GM18519 (cell line): ENCODE results near the gene DDB1.

Experiments used
- ATAC-seq: cut with Tn5 transposase; IDR thresholded peaks from one replicate; pipeline ENCODE4 v1.9.1; 2021; ENCODE audit warnings: mild to moderate bottlenecking, moderate library complexity; ENCODE audit not compliant: unreplicated experiment, low FRiP score

Gene DDB1

DNA sequence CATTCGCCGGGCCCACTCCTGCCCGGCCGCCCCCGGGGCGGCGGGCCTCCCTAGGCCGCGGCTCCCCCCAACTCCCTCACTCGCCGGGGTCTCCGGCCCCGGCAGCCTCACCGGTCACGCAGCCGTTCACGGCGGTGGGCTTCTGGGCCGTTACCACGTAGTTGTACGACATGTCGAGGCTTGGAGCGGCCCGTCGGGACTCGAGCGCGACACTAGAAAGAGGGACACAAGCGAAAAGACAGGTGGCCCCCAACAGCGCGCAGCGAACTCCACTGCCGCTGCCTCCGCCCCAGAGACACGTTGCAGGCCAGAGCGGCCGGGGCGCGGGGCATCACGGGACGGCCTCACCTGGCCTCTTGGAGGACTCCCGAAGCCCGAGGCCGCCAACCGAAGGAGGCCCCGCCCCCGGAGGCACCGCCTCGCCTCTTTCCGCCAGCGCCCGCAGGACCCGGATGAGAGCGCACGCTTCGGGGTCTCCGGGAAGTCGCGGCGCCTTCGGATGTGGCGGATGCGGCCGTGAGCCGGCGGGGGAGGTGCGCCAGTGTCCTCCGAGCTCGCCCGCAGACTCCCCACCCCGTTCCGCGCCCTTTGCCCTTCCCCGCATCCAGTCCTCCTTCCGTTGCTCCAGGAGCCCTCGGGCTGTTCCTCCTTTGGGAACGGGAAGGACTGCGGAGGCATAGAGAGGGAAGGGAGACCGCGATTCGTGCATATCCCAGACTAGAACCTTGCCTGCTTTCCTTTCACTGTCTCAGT is at the start of gene DDB1, which contains the start of gene TKFC:
TSS of gene DDB1 (minus strand) at position 309 of the 753 bp plus-strand sequence. CDS start at position 172, 137 bp downstream.
TSS of gene TKFC (plus strand) at position 432 of the 753 bp plus-strand sequence. CDS start 1,501 bp downstream, outside the sequence.
- peak; percentile 65 for ATAC-seq

DNA sequence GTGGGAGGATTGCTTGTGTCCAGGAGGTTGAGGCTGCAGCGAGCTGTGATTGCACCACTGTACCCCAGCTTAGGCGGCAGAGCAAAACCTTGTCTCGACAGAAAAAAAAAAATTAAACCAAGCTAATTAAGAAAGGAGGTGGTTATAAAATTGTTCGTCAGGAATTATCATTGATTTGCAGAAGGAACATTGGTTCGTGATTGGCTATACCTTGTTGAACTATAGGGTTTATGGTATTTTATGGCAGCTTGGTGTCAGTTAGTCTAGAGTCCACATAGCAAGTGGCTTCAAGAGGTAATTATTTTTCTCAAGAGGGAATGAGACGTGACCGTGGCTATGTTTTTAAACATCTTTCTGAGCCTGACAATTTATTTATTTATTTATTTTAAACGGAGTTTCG is 48.0 kb upstream of the DDB1 start:
- ATAC-seq, result no peak

DNA sequence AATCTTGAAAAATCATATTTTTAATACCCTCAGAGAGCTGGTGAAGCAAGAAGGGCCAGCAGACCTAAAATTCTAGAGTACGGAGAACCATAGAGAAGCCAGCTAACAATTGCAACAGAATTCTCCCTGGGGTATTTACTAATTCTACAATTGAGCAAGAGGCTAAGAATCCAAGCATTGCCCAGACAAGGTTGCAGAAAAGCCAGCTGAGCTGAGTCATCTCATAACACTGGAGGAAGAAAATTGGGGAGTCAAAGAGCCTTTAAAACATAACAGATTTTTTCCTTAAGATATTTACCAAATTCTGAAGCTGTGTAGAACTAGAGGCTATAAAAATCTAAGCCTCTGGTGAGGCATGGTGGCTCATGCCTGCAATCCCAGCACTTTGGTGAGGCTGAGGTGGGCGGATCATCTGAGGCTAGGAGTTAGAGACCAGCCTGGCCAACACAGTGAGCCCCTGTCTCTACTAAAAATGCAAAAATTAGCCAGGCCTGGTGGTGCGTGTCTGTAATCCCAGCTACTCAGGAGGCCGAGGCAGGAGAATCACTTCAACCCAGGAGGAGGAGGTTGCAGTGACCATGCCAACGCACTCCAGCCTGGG is 45.9 kb upstream of the DDB1 start:
- no peak for ATAC-seq

DNA sequence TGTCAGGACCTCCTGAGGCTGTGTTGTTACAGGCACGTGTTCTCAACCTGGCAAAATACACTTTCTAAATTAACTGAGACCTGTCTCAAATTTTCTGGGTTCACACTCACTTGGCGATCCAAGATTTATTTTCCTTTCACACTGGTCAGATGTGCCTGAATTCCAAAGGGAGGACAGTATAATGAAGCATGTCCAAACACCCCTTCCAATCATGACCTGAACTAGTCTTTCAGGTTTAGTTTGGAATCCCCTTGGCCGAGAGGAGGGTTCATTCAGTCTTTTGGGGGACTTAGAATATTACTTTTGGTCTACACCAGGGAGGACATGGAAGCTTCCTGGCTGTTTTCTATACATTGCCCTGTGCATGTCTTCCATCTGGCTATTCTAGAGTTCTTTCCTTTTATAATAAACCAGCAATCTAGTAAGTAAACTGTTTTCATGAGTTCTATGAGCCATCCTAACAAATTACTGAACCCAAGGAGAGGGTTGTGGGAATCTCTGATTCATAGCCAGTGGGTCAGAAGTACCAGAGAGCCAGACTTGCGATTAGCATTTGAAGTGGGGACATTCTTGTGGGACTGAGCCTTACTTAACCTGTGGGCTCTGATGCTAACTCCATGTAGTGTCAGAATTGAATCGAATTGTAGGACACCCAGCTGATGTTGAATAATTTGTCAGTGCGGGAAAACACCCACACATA is 44.7 kb upstream of the DDB1 start:
- ATAC-seq, result no peak

DNA sequence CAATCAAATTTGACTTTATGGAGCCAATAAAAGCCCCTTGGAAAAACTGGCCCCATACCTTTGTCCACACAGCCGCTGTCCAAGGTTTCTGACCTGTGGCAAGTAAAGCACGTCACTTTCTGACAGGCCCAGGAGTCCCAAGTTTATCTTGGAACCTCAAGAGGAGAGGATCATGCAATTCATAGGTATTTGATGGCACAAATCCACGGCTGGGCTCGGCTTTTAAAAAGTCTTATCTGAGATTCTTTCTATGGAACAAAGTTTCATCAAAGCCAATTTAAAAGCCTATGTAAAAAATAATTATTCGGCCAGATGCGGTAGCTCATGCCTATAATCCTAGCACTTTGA is 42.8 kb upstream of the DDB1 start:
- no peak for ATAC-seq

DNA sequence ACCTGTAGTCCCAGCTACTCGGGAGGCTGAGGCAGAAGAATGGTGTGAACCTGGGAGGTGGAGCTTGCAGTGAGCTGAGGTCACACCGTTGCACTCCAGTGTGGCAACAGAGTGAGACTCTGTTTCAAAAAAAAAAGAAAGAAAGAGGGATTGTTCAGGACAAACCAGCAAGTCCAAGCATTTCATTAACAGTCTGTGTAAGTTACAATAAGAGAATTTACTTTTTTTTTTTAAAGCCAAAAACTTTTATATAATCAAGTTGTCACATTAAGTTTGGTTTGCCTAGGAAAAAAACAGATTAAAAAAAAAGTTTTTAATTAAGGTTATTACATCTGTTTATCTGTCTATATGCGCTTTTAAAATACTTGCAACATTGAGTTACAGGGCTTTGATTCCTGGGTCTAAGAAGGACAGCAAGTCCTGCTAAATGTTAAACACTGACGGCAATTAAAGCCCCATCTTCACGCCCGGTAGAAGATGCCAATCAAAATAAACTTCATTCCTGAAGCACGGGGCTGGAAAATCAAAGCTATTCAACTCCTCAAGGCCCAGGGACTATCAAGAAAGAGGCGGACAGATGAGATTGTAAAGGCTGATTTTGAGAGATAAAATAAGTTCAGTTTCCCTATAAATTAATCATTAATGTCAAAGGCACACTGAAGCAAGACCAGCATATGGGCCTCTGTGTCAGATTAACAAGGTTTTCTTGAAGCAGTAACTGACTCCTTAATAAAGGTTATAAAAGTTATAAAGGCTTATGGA is 39.9 kb upstream of the DDB1 start:
- ATAC-seq, result no peak

DNA sequence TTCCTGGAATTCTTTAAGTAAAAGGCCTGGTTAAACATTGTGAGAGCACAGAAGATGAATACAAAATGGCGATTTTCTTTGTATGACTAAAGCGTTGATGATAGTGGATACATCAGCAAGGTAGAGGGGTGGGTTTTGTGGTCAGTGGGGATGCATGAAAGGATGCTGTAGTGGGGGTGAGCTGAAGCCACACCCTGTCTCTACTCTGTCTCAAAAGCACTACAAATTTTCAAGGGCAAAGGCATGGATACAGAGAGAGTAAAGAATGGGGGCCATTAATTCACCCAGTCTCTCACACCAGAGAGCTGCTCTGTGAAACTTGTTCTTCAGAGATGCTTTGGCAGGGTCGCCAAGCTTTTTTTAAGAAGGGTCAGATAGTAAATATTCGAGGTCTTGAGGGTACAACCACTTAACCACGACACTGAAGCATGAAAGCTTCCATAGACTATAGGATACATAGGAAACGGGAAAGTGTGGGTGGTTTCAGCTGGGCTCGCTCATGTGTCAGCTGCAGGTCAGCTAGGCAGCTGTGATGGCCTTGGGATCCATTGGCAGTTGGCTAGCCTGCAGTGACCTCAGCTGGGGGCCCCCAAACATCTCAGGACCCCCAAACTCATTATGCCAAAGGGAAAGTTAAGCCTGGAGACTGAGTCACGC is 37.6 kb upstream of the DDB1 start:
- no peak for ATAC-seq

DNA sequence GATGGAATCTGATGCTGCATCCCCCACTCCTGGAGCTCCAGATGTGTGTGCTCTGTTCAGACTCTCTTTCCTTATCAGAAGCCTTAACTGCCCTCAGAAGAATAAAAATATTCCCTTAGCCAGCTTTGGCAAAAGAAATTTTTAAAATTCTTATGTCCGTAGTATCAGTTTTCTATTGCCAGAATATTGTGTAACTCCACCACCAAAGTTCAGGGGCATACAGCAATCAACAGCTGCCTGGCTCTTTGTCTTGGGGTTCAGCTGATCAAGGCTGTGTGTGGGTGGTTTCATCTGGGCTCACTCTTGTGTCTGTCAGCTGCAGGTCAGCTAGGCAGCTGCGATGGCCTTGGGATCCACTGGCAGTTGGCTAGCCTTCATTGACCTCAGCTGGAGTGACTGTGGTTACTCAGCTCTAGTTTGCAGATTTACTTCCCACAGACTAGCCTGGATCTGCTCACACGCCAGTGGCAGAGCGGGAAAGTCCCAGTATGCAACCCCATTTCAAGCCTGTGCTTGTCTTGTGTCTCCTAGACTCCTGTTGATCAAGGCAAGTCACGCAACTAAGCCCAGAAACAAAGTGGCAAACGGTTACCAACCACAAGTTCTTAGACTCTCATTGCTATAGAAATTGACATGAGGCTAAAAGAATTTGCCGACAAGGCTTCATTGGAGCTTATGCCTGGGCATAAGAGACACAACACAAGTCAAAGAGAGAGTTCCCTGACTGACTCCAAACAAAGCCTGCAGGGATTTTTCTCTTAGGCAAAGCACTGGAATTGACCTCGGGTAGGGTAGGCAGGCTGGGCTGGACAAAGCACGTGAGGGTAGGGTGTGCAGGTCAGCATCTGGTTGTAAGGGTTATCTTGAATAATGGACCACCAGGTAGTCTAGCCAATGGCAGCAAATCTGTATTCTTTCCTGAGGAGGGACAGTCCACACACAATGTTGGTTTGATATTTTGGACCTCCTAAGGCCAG is 36.8 kb upstream of the DDB1 start:
- ATAC-seq, result no peak

DNA sequence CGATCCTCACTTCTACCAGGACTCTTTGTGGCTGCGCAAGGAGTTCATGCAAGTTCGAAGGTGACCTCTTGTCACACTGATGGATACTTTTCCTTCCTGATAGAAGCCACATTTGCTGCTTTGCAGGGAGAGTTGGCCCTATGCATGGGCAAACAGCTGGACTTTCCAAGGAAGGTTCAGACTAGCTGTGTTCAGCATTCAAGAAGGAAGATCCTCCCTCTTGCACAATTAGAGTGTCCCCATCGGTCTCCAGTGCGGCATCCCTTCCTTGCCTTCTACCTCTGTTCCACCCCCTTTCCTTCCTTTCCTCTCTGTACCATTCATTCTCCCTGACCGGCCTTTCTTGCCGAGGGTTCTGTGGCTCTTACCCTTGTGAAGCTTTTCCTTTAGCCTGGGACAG is 35.7 kb upstream of the DDB1 start:
- ATAC-seq, result no peak

DNA sequence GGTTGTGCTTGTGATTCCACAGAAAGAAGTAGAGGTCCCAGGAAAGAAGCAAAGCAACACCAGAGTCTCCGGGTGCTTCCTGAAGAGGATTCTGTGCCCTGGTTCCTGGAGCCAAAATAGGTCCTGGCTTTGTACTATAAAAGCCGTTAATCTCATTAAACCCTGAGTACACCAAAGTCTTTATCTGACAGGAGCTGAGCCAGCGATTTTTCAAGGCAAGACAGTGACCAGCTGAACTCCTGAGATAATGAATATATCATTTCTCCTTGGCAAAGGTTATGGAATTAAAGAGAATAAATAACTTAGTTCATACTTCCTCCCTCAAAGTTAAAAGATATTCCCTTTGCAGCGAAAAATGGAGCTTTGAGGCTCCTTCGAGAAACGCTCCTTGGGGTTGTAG is 34.5 kb upstream of the DDB1 start:
- no peak for ATAC-seq

DNA sequence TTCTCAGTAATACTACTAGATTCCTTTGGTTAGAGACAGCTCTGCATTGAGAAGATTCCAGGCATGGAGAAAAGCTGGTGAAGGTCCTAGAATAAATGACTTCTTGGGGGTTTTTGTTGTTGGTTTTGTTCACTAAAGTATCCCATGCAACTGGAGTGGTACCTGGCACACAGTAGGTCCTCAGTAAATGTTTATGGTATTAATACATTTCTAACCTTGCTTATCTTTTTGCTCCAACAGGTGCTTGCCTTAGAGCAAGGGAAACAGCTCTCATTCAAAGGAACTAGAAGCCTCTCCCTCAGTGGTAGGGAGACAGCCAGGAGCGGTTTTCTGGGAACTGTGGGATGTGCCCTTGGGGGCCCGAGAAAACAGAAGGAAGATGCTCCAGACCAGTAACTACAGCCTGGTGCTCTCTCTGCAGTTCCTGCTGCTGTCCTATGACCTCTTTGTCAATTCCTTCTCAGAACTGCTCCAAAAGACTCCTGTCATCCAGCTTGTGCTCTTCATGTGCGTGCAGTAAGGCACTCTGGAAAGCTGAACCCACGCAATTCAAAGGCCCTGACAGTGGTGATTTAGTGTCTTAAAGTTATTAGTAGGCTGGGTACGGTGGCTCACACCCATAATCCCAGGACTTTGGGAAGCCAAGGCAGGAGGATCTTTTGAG is 31.2 kb upstream of the DDB1 start:
- ATAC-seq, result no peak

DNA sequence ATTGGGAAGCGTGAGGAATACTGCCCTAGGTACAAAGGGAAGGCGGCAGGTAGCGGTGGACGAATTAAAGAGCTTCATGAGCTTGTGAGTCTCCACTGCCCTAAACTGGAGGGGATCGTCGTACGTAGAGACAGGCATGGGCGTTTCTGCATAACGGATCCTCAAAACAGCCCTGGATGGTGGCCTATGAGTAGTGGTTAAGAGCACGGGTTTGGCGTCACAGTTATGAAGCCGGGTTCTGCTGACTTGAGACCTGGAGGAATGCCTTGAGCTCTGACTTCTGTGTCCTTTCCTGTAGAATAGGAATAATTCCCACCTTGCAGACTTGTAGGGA is 29.6 kb upstream of the DDB1 start:
- ATAC-seq, result no peak

DNA sequence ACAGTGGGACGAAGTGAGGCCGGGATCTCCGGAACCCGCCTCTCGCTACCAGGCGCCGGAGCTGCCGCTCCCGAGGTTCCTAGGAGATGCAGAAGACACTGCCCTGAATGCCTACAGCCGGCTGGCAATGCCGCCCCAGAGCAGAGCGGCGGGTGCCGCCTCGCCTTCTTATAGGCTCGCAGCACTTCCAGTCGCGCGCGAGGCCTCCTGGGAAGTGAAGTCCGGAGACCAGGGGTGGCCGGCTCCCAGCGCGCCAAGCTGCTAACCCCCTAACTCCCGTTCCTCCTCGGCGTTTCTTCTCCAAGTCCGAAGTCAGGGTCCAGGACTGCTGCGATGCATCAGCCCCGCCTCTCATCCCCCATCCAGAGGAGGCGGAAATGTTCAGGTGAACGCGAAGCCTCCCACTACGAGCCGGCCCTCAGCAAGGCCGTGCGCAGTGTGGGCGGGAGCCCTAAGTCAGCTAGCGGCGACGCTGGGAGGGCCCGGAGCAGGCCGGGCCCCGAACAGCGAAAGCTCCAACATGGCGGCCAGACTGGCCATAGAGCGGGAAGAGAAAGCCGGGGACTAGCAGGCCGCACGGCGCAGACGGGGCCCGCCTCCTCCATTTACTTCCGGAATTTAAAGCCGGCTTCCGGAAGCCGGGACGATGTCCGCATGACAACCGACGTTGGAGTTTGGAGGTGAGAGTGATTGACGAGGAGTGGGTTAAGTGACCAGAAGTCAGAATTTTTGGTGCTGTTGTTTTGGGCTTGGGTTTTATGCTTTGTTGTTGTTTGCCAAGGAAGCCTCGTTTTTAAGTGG is 29.0 kb upstream of the DDB1 start, which contains the start of the genes CYB561A3 and TMEM138:
TSS of gene CYB561A3 (minus strand) at position 142 of the 801 bp plus-strand sequence. CDS start 5,169 bp downstream, outside the sequence.
TSS of gene TMEM138 (plus strand) at position 634 of the 801 bp plus-strand sequence. CDS start 2,017 bp downstream, outside the sequence.
- ATAC-seq, result peak; percentile 76

DNA sequence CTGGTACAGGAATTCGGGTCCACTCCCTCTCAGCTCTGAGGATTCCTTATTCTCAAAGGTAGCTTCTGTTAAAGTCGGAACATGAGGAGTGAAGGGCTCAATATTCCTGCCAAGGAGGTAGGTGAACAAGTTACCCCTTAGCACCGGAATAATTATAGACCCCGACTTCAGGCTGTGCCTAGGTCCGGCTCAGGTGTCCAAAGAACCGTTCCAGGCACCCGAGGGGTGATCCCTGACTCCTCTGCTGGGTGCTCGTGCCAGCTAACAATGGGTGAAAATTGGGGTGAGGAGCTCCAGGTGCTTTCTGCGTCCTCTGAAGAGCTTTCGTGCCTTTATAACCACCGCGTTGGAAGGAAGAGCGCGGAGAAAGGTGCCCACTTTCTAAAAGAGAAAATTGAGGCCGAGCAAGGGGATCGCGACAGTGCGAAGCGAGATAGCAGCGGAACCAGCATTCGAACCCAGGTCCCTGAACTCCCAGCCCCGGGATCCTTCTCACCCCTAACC is 28.4 kb upstream of the DDB1 start:
- no peak for ATAC-seq

DNA sequence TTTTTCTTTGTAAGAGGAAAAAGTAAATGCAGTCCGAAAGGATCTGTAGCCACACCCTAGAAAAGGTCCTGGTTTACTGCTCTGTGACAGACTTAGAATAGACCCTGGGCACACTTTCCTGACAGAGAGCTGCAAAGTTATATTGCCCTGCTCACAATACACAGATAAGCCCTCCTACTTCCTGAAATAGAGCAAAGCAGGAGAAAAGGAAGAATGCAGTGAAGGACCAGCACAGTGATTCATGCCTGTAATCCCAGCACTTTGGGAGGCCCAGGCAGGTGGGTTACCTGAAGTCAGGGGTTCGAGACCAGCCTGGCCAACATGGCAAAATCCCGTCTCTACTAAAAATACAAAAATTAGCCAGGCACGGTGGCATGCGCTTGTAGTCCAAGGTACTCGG is 26.6 kb upstream of the DDB1 start:
- ATAC-seq, result no peak

DNA sequence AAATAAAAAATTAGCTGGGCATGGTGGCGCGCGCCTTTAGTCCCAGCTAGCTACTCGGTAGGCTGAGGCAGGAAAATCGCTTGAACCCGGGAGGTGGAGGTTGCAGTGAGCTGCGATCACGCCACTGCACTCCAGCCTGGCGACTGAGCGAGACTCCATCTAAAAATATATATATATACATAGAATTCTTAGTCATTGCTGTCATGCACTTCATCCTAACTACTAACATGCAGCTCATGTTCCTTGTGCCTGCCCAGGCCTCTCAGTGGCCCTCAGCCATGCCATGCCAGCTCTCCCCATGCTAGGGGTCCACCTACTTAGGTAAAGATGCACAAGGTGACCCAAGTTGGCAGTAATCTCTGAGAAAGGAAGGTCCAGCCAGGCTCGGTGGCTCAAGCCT is 25.7 kb upstream of the DDB1 start:
- no peak for ATAC-seq

DNA sequence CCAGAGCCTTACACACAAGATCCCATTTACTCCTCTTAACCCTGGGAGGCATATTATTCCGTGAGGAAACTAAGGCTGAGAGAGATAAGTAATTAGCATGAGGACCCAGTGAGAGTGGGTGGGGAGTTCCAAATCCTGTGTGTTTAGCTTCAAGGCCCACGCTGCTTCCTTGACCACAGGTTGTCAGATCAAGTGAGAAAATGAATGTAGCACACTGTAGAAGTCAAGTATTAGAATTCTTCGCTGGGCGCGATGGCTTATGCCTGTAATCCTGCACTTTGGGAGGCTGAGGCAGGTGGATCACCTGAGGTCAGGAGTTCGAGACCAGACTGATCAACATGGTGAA is 25.0 kb upstream of the DDB1 start:
- no peak for ATAC-seq
